Inferior parietal cortex (tissue), 1 donor: ENCODE data around the gene PTPN20.

ENCODE experiments used
- DNase-seq: peaks from one replicate; pipeline ENCODE4 v3.0.0-alpha.2; 2016; ENCODE audit errors: extremely low spot score

Gene PTPN20

DNA sequence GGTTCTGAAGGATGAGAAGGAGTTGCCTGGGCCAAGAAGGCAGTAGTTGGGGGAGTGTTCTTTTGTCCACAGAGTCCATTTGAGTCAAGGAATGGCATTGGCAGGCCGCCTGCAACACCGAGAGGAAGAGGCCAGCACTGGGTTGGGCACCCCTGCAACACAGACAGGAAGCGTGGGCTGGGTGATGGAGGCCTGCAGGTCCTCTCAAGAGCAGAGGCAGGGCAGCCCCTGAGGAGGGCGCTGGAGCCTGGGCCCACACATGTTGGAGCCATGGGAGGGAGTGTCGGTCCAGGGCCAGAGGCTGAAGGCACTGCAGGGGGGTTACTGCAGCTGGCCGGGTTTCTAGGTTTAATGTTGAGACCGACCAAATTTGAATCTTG is 137.3 kb downstream of the PTPN20 start:
- DNase-seq = no peak

DNA sequence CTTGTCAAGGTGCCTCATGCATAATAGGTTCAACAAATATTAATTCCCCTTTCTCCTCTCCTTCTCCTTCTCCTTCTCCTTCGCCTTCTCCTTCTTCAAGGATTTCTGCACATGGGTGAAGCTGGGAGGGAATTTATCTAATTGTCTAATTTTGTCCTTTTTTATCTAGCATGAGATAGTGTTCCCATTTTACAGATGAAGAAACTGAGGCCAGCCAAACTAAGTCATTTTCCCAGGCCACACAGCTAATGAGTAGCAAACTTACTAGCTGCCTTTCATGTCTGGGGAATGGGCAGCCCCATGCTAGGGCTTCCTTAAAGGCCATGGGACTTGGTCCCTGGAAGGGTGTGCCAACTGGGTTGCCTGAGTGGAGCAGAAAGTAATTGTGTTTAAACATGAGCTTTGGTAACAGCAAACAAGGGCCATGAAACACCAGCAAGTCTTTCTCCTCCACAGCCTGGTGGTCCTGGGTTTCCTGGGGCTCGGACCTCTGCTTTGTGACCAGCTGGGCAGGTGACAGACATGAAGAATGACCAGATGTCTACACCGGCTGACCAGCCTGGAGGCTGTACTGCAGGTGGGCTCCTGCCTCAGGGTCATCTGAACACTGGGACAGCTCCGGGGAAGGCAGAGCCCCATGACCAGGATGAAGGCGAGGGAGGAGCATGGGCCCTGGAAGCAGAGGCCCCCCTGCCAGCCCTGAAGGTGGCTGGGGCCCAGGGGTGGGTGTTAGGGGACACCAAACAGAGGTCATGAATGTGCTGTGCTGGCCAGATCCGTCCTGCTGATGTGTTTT is 138.0 kb downstream of the PTPN20 start:
- no peak for DNase-seq

DNA sequence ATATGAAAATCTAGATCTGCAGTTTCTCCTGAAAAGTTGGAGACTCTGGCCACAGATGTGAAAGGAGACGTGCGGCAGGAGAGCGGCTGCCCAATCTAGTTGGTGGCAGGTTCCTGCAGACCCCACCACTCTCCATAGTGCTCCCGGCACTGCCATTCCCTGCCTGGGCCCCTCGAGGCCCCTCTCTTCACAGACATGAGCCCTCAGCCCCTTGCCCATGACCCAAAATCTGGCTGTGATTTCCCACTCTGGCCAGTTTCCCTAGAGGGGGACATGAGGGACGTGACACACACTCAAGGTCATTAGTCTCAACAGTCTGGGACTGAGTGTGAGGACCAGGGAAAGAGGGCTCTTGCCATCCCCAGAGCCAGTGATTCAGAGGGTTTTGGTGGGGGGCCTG is 138.7 kb downstream of the PTPN20 start:
- no peak for DNase-seq

DNA sequence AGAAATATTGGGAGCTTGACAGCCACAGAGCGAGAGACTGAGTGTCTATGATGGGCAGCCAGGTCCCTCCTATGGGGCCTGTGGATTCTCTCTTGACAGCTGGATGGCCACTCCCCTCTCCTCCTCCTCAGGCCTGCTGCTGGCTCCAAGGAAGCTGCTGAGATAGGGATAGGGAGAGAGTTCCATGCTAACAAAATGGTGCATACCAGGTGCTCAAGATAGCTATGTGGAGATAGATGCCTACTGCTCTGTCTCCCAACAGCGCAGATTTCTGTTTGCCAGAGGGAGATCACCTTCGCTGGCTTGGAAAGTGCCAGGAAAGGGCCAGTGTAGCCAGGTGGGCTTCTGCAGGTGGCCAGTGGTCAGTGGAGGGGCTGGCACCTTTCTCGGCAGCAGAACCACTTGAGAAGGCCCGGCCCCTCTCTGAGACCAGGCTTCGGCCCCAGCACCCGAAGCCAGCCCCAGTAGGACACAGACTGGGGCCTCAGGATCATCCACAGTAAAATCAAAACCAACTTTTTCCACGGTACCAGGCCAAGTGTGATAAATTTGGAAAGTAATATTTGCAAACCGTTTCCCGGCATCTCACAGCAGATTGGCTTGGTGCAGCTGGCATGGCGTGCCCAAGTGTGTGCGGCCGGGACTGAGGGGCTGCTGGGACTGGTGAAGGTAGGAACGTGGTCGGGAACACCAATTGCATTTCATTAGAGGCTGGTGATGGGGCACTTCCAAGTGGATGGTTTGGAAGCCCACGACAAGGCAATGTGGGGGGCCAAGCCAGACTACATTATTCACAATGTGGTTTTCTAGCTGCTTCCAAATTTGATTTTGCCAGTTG is 139.6 kb downstream of the PTPN20 start:
- DNase-seq = no peak

DNA sequence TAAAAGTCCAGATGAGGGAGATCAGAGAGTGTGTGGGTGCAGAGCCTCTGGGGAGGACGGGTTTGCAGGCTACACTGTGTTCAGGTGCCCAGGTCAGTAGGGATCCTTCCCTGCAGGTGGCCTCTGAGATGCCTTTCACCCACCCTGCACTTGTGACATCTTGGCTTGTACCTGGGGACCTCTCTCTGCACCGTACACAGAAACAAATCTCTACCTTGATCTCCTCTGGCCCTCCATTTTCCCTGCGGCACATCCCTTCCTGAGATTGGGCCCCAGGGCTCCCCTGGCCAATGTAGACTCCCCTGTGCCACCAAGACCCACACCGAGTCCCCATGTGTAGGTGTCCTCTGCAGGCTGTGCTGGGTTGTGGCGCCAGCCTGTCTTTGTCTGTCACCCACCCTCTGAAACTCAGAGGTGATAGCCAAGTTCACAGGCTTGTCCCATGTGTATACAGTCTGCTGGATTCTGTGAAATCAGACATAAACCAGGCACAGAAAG is 140.6 kb downstream of the PTPN20 start:
- no peak for DNase-seq
